ENCODE data around the gene FAP.

The FAP gene

GRCh38 chr2:162242586-162243280, 512 bp downstream of the FAP start:
- in situ Hi-C loops (cut with HindIII; ENCODE audit: low sequenced_read_pairs), result no loop called here

- in situ Hi-C loops (cut with HindIII; ENCODE audit: low sequenced_read_pairs), result no loop called here
Measured at GRCh38 chr2:162241571-162241970, 1.7 kb downstream of the FAP start.

GRCh38 chr2:162234620-162235462, 8.4 kb downstream of the FAP start:
- in situ Hi-C loops (cut with HindIII; ENCODE audit: low sequenced_read_pairs), result no loop called here

- in situ Hi-C loops (cut with HindIII; ENCODE audit: low sequenced_read_pairs), result no loop called here
Measured at GRCh38 chr2:162233197-162233596, 10.0 kb downstream of the FAP start.

GRCh38 chr2:162232671-162233070, 10.6 kb downstream of the FAP start:
- in situ Hi-C loops (cut with HindIII; ENCODE audit: low sequenced_read_pairs), result no loop called here

- in situ Hi-C loops (cut with HindIII; ENCODE audit: low sequenced_read_pairs), result no loop called here
Measured at GRCh38 chr2:162232027-162232426, 11.2 kb downstream of the FAP start.

- in situ Hi-C loops (cut with HindIII; ENCODE audit: low sequenced_read_pairs), result no loop called here
Measured at GRCh38 chr2:162230761-162231160, 12.5 kb downstream of the FAP start.

GRCh38 chr2:162226836-162227235, 16.4 kb downstream of the FAP start:
- in situ Hi-C loops (cut with HindIII; ENCODE audit: low sequenced_read_pairs), result no loop called here

- in situ Hi-C loops (cut with HindIII; ENCODE audit: low sequenced_read_pairs), result loop anchor here (5.0 kb wide), 1 partner anchor 56 kb away; no protein-coding TSS in a partner anchor
Measured at GRCh38 chr2:162221064-162221463, 22.2 kb downstream of the FAP start.

- in situ Hi-C loops (cut with HindIII; ENCODE audit: low sequenced_read_pairs), result loop anchor here (5.0 kb wide), 1 partner anchor 57 kb away; no protein-coding TSS in a partner anchor
Measured at GRCh38 chr2:162220368-162220767, 22.9 kb downstream of the FAP start.

- in situ Hi-C loops (cut with HindIII; ENCODE audit: low sequenced_read_pairs), result no loop called here
Measured at GRCh38 chr2:162219426-162219825, 23.8 kb downstream of the FAP start.

GRCh38 chr2:162217598-162217997, 25.6 kb downstream of the FAP start:
- in situ Hi-C loops (cut with HindIII; ENCODE audit: low sequenced_read_pairs), result no loop called here

- in situ Hi-C loops (cut with HindIII; ENCODE audit: low sequenced_read_pairs), result no loop called here
Measured at GRCh38 chr2:162215162-162215561, 28.1 kb downstream of the FAP start.

- in situ Hi-C loops (cut with HindIII; ENCODE audit: low sequenced_read_pairs), result no loop called here
Measured at GRCh38 chr2:162212366-162212765, 30.9 kb downstream of the FAP start.

- in situ Hi-C loops (cut with HindIII; ENCODE audit: low sequenced_read_pairs), result no loop called here
Measured at GRCh38 chr2:162211732-162212131, 31.5 kb downstream of the FAP start.

- in situ Hi-C loops (cut with HindIII; ENCODE audit: low sequenced_read_pairs), result no loop called here
Measured at GRCh38 chr2:162210385-162210784, 32.9 kb downstream of the FAP start.

GRCh38 chr2:162202203-162202602, 41.0 kb downstream of the FAP start:
- in situ Hi-C loops (cut with HindIII; ENCODE audit: low sequenced_read_pairs), result no loop called here

- in situ Hi-C loops (cut with HindIII; ENCODE audit: low sequenced_read_pairs), result no loop called here
Measured at GRCh38 chr2:162200636-162201035, 42.6 kb downstream of the FAP start.

- in situ Hi-C loops (cut with HindIII; ENCODE audit: low sequenced_read_pairs), result no loop called here
Measured at GRCh38 chr2:162199913-162200312, 43.3 kb downstream of the FAP start.

GRCh38 chr2:162198239-162198638, 45.0 kb downstream of the FAP start:
- in situ Hi-C loops (cut with HindIII; ENCODE audit: low sequenced_read_pairs), result no loop called here

GRCh38 chr2:162197069-162197825, 46.0 kb downstream of the FAP start:
- in situ Hi-C loops (cut with HindIII; ENCODE audit: low sequenced_read_pairs), result no loop called here
